Measurements from ENCODE around the gene TNFRSF12A.
A peak's percentile ranks its signal among the peaks of the same experiment; 100 is the strongest.
"Not testable (repeated sequence)": the region's sequence is repeated elsewhere in the genome, so short reads cannot be mapped to it uniquely, and the experiment has no call there.

Gene TNFRSF12A

GRCh38 chr16:3051494-3051893 lies 31.3 kb downstream of the TNFRSF12A start:
- no peak for DNase-seq

- not testable (repeated sequence) for DNase-seq
Measured at GRCh38 chr16:3052571-3053329, 32.6 kb downstream of the TNFRSF12A start.

- DNase-seq, result not testable (repeated sequence)
Measured at GRCh38 chr16:3053330-3053710, 33.2 kb downstream of the TNFRSF12A start.

- DNase-seq, result no peak
Measured at GRCh38 chr16:3054965-3055733, 35.0 kb downstream of the TNFRSF12A start.

GRCh38 chr16:3055734-3056115 lies 35.6 kb downstream of the TNFRSF12A start:
- not testable (repeated sequence) for DNase-seq

- no peak for DNase-seq
Measured at GRCh38 chr16:3056336-3057180, 36.4 kb downstream of the TNFRSF12A start.

- DNase-seq, result no peak
Measured at GRCh38 chr16:3057181-3058138, 37.3 kb downstream of the TNFRSF12A start.

- DNase-seq, result peak; percentile 27
Measured at GRCh38 chr16:3058139-3059030, 38.2 kb downstream of the TNFRSF12A start.

- peak; percentile 83 for DNase-seq
Measured at GRCh38 chr16:3059041-3059722, 39.0 kb downstream of the TNFRSF12A start.

GRCh38 chr16:3059723-3060242 lies 39.6 kb downstream of the TNFRSF12A start:
- no peak for DNase-seq

- DNase-seq, result no peak
Measured at GRCh38 chr16:3060339-3061127, 40.4 kb downstream of the TNFRSF12A start.

GRCh38 chr16:3062553-3062952 lies 42.4 kb downstream of the TNFRSF12A start:
- DNase-seq, result no peak

- DNase-seq, result peak; percentile 17
Measured at GRCh38 chr16:3063625-3064386, 43.6 kb downstream of the TNFRSF12A start.

- DNase-seq, result peak; percentile 76
Measured at GRCh38 chr16:3065069-3065741, 45.0 kb downstream of the TNFRSF12A start, which contains the start of gene IL32. IL32 (plus strand) TSS chr16:3065640; CDS start chr16:3065812, 172 bp downstream.

GRCh38 chr16:3065742-3066439 lies 45.7 kb downstream of the TNFRSF12A start:
- DNase-seq, result no peak

GRCh38 chr16:3066440-3066748 lies 46.2 kb downstream of the TNFRSF12A start:
- DNase-seq, result no peak

- no peak for DNase-seq
Measured at GRCh38 chr16:3068487-3068886, 48.3 kb downstream of the TNFRSF12A start.

Data from fibroblast of upper back skin (primary cell).